GM12864 (cell line): ENCODE data around the gene SPATA4.
A peak's percentile ranks its signal among the peaks of the same experiment; 100 is the strongest.

Experiments used
- DNase-seq: peaks from one replicate; pipeline ENCODE4 v3.0.0-alpha.2; 2011; ENCODE audit warnings: low read depth
- H3K4me3 ChIP-seq: 2 replicates; pipeline ENCODE4 v1.5.1; 2011; ENCODE audit warnings: mild to moderate bottlenecking, low read depth, low read length, control low read depth
- TF ChIP-seq, protein P1 (sequence below): IDR thresholded peaks from 2 replicates; pipeline ENCODE4 v1.5.1; 2011; ENCODE audit warnings: low read depth, mild to moderate bottlenecking, moderate library complexity, low read length, control low read depth, inconsistent platforms; ENCODE audit errors: missing control alignments

SPATA4 gene

DNA sequence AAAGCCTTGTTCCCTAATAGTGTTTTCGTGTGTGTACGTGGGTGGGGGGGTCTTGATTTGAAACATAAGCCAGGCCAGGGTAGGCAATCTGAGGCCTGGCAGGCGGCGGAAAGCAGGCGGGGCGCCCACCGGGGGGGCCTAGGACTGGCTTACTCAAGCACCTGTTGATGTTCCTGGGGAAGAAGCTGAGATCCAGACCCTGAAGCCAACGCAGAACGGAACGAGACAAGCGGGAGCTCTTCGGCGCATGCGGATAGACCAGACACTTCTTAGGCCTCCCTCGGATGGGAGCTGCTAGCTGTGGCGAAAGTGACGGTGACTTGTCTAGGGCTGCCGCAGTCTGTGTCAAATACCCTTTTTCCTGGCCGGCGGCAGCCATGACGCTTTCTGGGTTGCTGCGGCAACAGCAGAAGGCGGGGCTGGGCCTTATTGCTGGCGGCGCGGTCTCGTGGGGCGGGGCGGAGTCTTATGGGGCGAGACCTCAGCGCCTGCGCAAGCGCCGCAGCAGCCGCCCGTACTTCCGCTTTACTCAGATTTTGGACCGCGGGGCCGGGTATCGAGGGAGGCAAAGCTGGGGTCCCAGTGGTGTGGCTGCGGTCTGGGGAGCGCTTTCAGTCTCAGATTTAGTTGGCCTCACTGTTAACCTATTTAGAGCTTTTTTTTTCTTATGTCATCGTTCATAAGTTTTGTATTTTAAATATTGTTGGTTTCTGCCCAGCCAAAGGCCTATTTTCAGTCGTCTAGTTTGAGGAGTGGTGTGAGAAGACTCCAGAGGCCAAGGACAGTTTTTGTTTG lies at the start of gene SPATA4:
Gene SPATA4 (minus strand): TSS at position 402 of the 795 bp plus-strand sequence. CDS start 23 bp downstream, at position 379.
- peak; percentile 90 for DNase-seq
- TF ChIP-seq, protein P1, sequence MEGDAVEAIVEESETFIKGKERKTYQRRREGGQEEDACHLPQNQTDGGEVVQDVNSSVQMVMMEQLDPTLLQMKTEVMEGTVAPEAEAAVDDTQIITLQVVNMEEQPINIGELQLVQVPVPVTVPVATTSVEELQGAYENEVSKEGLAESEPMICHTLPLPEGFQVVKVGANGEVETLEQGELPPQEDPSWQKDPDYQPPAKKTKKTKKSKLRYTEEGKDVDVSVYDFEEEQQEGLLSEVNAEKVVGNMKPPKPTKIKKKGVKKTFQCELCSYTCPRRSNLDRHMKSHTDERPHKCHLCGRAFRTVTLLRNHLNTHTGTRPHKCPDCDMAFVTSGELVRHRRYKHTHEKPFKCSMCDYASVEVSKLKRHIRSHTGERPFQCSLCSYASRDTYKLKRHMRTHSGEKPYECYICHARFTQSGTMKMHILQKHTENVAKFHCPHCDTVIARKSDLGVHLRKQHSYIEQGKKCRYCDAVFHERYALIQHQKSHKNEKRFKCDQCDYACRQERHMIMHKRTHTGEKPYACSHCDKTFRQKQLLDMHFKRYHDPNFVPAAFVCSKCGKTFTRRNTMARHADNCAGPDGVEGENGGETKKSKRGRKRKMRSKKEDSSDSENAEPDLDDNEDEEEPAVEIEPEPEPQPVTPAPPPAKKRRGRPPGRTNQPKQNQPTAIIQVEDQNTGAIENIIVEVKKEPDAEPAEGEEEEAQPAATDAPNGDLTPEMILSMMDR: no peak
- peak within 1 kb of the TSS; percentile 34 for H3K4me3 ChIP-seq

DNA sequence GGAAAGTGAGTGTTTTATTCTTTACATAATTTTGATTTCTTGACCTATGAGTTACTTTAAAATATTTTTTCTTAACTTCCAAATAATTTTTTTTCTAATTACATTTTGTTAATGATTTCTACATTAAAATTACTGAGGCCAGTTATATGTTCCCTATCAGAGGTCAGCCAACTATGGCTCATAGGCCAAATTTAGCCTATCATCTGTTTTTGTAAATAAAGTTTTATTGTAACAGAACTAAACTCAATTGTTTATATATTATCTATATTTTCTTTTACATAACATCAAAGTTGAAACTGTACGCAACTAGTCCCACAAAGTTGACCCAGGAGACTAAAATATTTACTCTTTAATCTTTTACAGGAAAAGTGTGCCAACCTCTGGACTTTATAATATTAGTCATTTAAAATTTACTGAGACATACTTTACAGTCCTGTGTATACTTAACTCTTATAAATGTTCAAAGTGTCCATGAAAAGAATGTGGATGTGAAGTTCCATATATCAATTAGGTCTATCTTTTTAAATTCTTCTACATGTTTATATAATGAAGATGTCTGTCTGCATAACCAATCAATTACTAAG lies 47.5 kb upstream of the SPATA4 start:
- no peak overlapping the region for H3K4me3 ChIP-seq
- TF ChIP-seq, protein P1: no peak
- DNase-seq: no peak

DNA sequence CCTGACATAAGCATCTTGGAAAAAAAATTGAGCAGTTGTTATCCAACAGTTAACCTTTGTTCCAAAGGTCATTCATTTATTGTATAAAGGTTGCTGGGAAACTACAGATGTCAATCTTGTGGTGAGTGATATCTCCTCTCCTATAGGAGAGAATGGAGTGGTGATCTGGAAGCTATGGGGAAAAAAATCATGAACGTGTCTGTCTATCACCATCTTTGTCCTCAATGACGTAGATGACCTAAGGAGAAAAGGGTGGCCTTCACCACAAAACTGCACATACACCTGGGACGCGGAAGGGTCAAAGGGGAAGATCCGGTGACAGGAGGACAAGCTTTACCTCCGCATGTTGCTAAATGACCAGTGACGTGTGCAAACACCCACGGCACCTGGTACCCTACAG lies 46.3 kb upstream of the SPATA4 start:
- no peak overlapping the region for H3K4me3 ChIP-seq
- DNase-seq: no peak
- TF ChIP-seq, protein P1: no peak

DNA sequence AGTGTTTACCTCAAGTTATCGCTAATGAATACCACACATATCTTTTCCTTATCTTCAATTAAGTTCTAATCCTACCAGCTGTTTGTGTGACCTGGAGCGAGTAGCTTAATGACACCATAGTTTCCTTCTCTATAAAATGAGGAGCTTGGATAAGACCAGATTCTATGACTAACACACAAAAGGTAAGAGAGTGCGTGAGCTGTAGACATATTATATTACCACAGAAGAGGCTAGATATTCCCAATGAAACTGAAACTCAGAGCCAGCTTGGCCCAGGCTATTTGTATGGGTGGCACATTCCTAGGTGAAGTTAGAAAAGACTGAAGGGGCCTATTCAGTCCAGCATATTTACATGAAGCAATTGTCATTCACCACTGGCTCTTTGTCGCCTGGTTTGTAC lies 43.4 kb upstream of the SPATA4 start:
- no peak overlapping the region for H3K4me3 ChIP-seq
- DNase-seq: no peak
- TF ChIP-seq, protein P1: no peak

DNA sequence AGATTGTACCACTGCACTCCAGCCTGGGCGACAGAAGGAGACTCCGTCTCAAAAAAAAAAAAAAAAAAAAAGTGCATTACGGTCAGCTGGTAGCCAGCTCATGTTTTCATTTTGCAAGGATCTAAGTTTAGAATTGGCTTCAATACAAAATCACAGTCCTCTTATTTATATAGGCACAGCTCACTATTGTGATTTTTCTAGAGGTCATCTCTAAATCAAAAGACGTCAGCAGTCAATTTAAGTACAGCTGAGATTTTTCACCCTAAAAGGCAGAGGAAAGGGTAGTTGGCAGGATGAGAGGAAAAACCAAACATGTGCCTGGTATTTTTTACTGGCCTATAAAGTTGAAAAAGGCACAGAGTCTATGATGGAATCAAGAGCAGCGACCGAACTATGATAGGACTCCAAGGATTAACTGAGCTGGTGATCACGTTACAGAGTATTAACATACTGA lies 42.8 kb upstream of the SPATA4 start:
- no peak overlapping the region for H3K4me3 ChIP-seq
- DNase-seq: no peak
- TF ChIP-seq, protein P1: no peak

DNA sequence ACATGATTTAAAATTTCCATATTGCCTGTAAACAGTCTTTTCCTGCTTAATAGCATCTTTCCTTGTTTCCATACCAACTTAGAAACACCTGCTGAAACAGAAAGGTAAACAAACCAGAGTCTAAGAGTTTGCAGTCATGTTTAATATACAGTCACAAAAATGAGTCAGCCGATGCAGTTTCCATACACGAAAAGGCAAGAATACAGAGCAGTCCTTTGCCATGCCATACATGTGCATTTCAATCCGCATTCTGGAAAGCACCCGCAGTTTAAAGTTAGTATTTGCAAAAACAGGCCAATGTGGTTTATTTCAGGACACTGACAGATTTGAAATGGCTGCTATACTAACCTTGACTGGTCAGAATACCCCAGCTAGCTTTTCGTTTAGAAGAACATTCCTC lies 41.6 kb upstream of the SPATA4 start:
- no peak for DNase-seq
- TF ChIP-seq, protein P1: no peak
- H3K4me3 ChIP-seq: no peak overlapping the region
